Calu3 (cell line): Measurements from ENCODE around the gene UAP1. TPM values are rescaled to one million over a fixed set of nuclear protein-coding genes. Genes with fewer than 3 reads are reported as not detected.
A peak's percentile ranks its signal among the peaks of the same experiment; 100 is the strongest.

Source experiments
- BruUV-seq: library from RNA; stranded (reverse); fragments of 400-500 nt; replicated peaks from 2 replicates; lab custom pipeline; 2021; lab: Mats Ljungman, UMichigan
- CTCF ChIA-PET: fragments of 300-600 bp; sonication (Branson Sonifier 250); formaldehyde crosslinking; loops from one replicate; lab custom pipeline; 2022; ENCODE audit warnings: antibody characterized with exemption; lab: Charles Lee
- DNase-seq: peaks from one replicate; pipeline ENCODE4 v3.0.0; 2022
- H3K27ac Mint-ChIP-seq: one replicate; pipeline ENCODE4 v1.8.0; 2022; ENCODE audit warnings: mixed read lengths; ENCODE audit not compliant: unreplicated experiment
- H3K27me3 Mint-ChIP-seq: one replicate; pipeline ENCODE4 v1.8.0; 2022; ENCODE audit warnings: mixed read lengths; ENCODE audit not compliant: unreplicated experiment
- H3K36me3 Mint-ChIP-seq: one replicate; pipeline ENCODE4 v1.8.0; 2022; ENCODE audit warnings: mild to moderate bottlenecking, moderate library complexity, mixed read lengths; ENCODE audit not compliant: insufficient read depth, unreplicated experiment
- H3K4me1 Mint-ChIP-seq: one replicate; pipeline ENCODE4 v1.8.0; 2022; ENCODE audit warnings: mild to moderate bottlenecking, low read depth, mixed read lengths; ENCODE audit not compliant: unreplicated experiment
- H3K4me3 Mint-ChIP-seq: one replicate; pipeline ENCODE4 v1.8.0; 2022; ENCODE audit warnings: mild to moderate bottlenecking, low read depth, moderate library complexity, mixed read lengths; ENCODE audit not compliant: unreplicated experiment
- H3K9me3 Mint-ChIP-seq: one replicate; pipeline ENCODE4 v1.8.0; 2022; ENCODE audit warnings: low read depth, mixed read lengths; ENCODE audit not compliant: unreplicated experiment
- CTCF ChIP-seq: fragments of 200-600 bp; IDR thresholded peaks from one replicate; pipeline ENCODE4 v1.8.0; 2022; ENCODE audit warnings: antibody characterized with exemption; ENCODE audit not compliant: unreplicated experiment
- intact Hi-C: fragments of 100-400 bp; cut with micrococcal nuclease; formaldehyde crosslinking; loops from one replicate; pipeline ENCODE4 v1.10.0; 2022; ENCODE audit not compliant: unreplicated experiment
- total RNA-seq: library from RNA; stranded (reverse); gene quantifications from 2 replicates; pipeline ENCODE4 v1.2.3, GENCODE V29; 2022

The UAP1 gene
- total RNA-seq, 1 experiment from 2014 or later, result 47.2 TPM

GRCh38 chr1:162538815-162539431 lies 22.6 kb upstream of the UAP1 start:
- H3K27me3 Mint-ChIP-seq, result no peaks in the 10 kb centered on the region
- peak overlapping the region; percentile 83 for H3K27ac Mint-ChIP-seq
- H3K36me3 Mint-ChIP-seq, result peaks cover 5% of the 10 kb centered on the region
- intact Hi-C loops, result no loop called here
- no TSS peak for BruUV-seq
- no peak for TF ChIP-seq CTCF
- no peak overlapping the region for H3K4me3 Mint-ChIP-seq
- H3K4me1 Mint-ChIP-seq, result peaks cover 19% of the 10 kb centered on the region
- CTCF ChIA-PET, result interaction anchor here (0.5 to 1.3 kb wide), 3 partner anchors 20 to 172 kb away, joined by 4 to 5 read pairs (median 4); no protein-coding TSS in a partner anchor
- peak; percentile 55 for DNase-seq
- peaks cover 5% of the 10 kb centered on the region for H3K9me3 Mint-ChIP-seq

- no peak for TF ChIP-seq CTCF
- BruUV-seq, result no TSS peak
- H3K9me3 Mint-ChIP-seq, result peaks cover 5% of the 10 kb centered on the region
- H3K27ac Mint-ChIP-seq, result peak overlapping the region; percentile 6
- H3K4me3 Mint-ChIP-seq, result no peak overlapping the region
- H3K27me3 Mint-ChIP-seq, result no peaks in the 10 kb centered on the region
- peaks cover 19% of the 10 kb centered on the region for H3K4me1 Mint-ChIP-seq
- CTCF ChIA-PET, result no interaction called here
- peaks cover 5% of the 10 kb centered on the region for H3K36me3 Mint-ChIP-seq
- DNase-seq, result no peak
- intact Hi-C loops, result no loop called here
Observed at GRCh38 chr1:162541619-162542141, 19.8 kb upstream of the UAP1 start.

- Mint-ChIP-seq H3K9me3 (peaks cover 5% of the 10 kb centered on the region), H3K4me1 (peaks cover 19% of the 10 kb centered on the region), H3K27ac (no peak overlapping the region), H3K27me3 (no peaks in the 10 kb centered on the region), H3K4me3 (no peak overlapping the region), H3K36me3 (no peaks in the 10 kb centered on the region)
- DNase-seq, result no peak
- no peak for TF ChIP-seq CTCF
- no TSS peak for BruUV-seq
- intact Hi-C loops, result no loop called here
- CTCF ChIA-PET, result no interaction called here
Observed at GRCh38 chr1:162543228-162543627, 18.3 kb upstream of the UAP1 start.

- no peak for DNase-seq
Observed at GRCh38 chr1:162548170-162548569, 13.4 kb upstream of the UAP1 start.

More at GRCh38 chr1:162548170-162548569, 13.4 kb upstream of the UAP1 start:
- TF ChIP-seq CTCF, result no peak
- intact Hi-C loops, result no loop called here
- BruUV-seq, result no TSS peak
- H3K4me3 Mint-ChIP-seq, result no peak overlapping the region
- H3K9me3 Mint-ChIP-seq, result peaks cover 4% of the 10 kb centered on the region
- CTCF ChIA-PET, result no interaction called here
- no peaks in the 10 kb centered on the region for H3K36me3 Mint-ChIP-seq
- no peak overlapping the region for H3K27ac Mint-ChIP-seq
- H3K27me3 Mint-ChIP-seq, result no peaks in the 10 kb centered on the region
- no peaks in the 10 kb centered on the region for H3K4me1 Mint-ChIP-seq
